ENCODE results near the gene MGAT5. TPM values are rescaled to one million over a fixed set of nuclear protein-coding genes. Genes with fewer than 3 reads are reported as not detected.

Gene MGAT5
- total RNA-seq, 3 donors from 2014 or later (not counting 1 experiment from before 2014, with no cell fraction given), result 39.7 to 58.2 (median 57.0) TPM

- H3K36me3 ChIP-seq (ENCODE audit: control insufficient read depth, insufficient read depth, low read length), result peaks cover 24% of the 10 kb centered on the region
- ATAC-seq (no peak), DNase-seq (no peak)
- H3K4me3 Mint-ChIP-seq, result no peak overlapping the region
- no peak overlapping the region for H3K4me3 ChIP-seq (ENCODE audit: low read length)
- no peaks in the 10 kb centered on the region for H3K4me1 Mint-ChIP-seq
- H3K27me3 Mint-ChIP-seq (ENCODE audit: low read depth in 2 of 2), result no peaks in the 10 kb centered on the region
- H3K27ac Mint-ChIP-seq, result no peak overlapping the region
- H3K36me3 Mint-ChIP-seq, result no peaks in the 10 kb centered on the region
- H3K4me1 ChIP-seq (ENCODE audit: control insufficient read depth, insufficient read depth, low read length), result no peaks in the 10 kb centered on the region
- H3K9me3 ChIP-seq (ENCODE audit: control insufficient read depth, insufficient read depth, low read length), result no peaks in the 10 kb centered on the region
- H3K27me3 ChIP-seq (ENCODE audit: control insufficient read depth, insufficient read depth, low read length), result no peaks in the 10 kb centered on the region
- no peaks in the 10 kb centered on the region for H3K9me3 Mint-ChIP-seq
- H3K27ac ChIP-seq (ENCODE audit: low read length), result no peak overlapping the region
- TF ChIP-seq CTCF (IDR thresholded peaks at IDR 0.05), result no peak
- intact Hi-C loops (cut with micrococcal nuclease), result no loop called here
- 97% methylated on average over 9 of the region's 10 CpGs for WGBS (ENCODE audit: insufficient coverage)
Measured at GRCh38 chr2:134360745-134361487, 107.0 kb downstream of the MGAT5 start.

- H3K4me1 ChIP-seq (ENCODE audit: control insufficient read depth, insufficient read depth, low read length), result no peaks in the 10 kb centered on the region
- no peak overlapping the region for H3K4me3 ChIP-seq (ENCODE audit: low read length)
- ATAC-seq (no peak), DNase-seq (no peak)
- peaks cover 20% of the 10 kb centered on the region for H3K36me3 ChIP-seq (ENCODE audit: control insufficient read depth, insufficient read depth, low read length)
- no peak for TF ChIP-seq CTCF (IDR thresholded peaks at IDR 0.05)
- H3K27me3 ChIP-seq (ENCODE audit: control insufficient read depth, insufficient read depth, low read length), result no peaks in the 10 kb centered on the region
- H3K27ac Mint-ChIP-seq, result no peak overlapping the region
- H3K9me3 Mint-ChIP-seq, result no peaks in the 10 kb centered on the region
- H3K9me3 ChIP-seq (ENCODE audit: control insufficient read depth, insufficient read depth, low read length), result no peaks in the 10 kb centered on the region
- intact Hi-C loops (cut with micrococcal nuclease), result no loop called here
- H3K4me1 Mint-ChIP-seq, result no peaks in the 10 kb centered on the region
- H3K27ac ChIP-seq (ENCODE audit: low read length), result no peak overlapping the region
- no peaks in the 10 kb centered on the region for H3K27me3 Mint-ChIP-seq (ENCODE audit: low read depth in 2 of 2)
- H3K4me3 Mint-ChIP-seq, result no peak overlapping the region
- no peaks in the 10 kb centered on the region for H3K36me3 Mint-ChIP-seq
- 92% methylated on average over 1 of the region's 1 CpG for WGBS (ENCODE audit: insufficient coverage)
Measured at GRCh38 chr2:134361648-134362047, 107.8 kb downstream of the MGAT5 start.

DNA sequence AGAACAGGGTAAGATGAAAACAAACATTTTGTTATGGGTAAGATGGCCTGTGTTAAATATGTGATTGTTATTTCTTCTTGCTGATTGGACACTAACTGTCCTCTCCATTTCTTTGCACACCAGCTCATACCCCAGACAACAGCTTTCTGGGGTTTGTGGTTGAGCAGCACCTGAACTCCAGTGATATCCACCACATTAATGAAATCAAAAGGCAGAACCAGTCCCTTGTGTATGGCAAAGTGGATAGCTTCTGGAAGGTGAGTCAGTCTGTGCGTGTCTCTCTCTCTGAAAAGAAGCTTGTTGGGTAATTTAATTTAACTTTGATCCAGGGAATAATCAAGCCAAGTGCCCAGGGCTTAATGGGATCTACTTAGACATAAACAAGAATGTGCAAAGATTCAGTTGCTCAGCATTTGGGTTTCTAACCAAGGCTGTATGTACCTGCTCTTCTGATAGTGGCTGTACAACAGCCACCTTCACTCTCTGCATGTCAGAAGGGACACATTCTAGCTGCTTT is 108.3 kb downstream of the MGAT5 start:
- no peaks in the 10 kb centered on the region for H3K4me1 Mint-ChIP-seq
- H3K36me3 Mint-ChIP-seq, result no peaks in the 10 kb centered on the region
- Histone ChIP-seq H3K27ac (ENCODE audit: low read length) (no peak overlapping the region), H3K4me3 (ENCODE audit: low read length) (no peak overlapping the region), H3K9me3 (ENCODE audit: control insufficient read depth, insufficient read depth, low read length) (no peaks in the 10 kb centered on the region), H3K36me3 (ENCODE audit: control insufficient read depth, insufficient read depth, low read length) (peaks cover 17% of the 10 kb centered on the region), H3K27me3 (ENCODE audit: control insufficient read depth, insufficient read depth, low read length) (no peaks in the 10 kb centered on the region), H3K4me1 (ENCODE audit: control insufficient read depth, insufficient read depth, low read length) (no peaks in the 10 kb centered on the region)
- intact Hi-C loops (cut with micrococcal nuclease), result no loop called here
- WGBS (ENCODE audit: insufficient coverage), result 100% methylated on average over 1 of the region's 1 CpG
- no peak overlapping the region for H3K27ac Mint-ChIP-seq
- H3K4me3 Mint-ChIP-seq, result no peak overlapping the region
- no peak for TF ChIP-seq CTCF (IDR thresholded peaks at IDR 0.05)
- ATAC-seq (no peak), DNase-seq (no peak)
- H3K9me3 Mint-ChIP-seq, result no peaks in the 10 kb centered on the region
- H3K27me3 Mint-ChIP-seq (ENCODE audit: low read depth in 2 of 2), result no peaks in the 10 kb centered on the region

DNA sequence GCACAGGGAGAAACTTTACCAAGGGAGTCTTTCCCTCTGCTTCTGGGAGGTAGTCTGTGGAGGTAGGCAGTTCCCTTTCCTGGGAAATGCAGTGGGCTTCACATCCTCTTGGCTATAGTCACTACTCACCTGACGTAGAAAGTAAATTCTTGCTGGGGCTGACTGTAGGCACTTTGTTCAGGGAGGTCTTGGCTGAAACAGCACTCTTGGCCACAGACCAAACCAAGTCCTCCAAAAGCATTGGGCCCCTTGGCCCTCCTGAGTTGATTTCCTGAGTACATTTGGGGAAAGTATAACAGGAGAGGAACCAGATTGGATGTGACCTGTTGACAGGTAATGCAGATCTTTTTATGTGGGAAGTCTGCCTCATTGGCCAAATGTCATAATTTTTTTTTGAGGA is 108.9 kb downstream of the MGAT5 start:
- Histone ChIP-seq H3K27me3 (ENCODE audit: control insufficient read depth, insufficient read depth, low read length) (no peaks in the 10 kb centered on the region), H3K4me3 (ENCODE audit: low read length) (no peak overlapping the region), H3K36me3 (ENCODE audit: control insufficient read depth, insufficient read depth, low read length) (peaks cover 16% of the 10 kb centered on the region), H3K27ac (ENCODE audit: low read length) (no peak overlapping the region), H3K9me3 (ENCODE audit: control insufficient read depth, insufficient read depth, low read length) (no peaks in the 10 kb centered on the region), H3K4me1 (ENCODE audit: control insufficient read depth, insufficient read depth, low read length) (peaks cover under 1% of the 10 kb centered on the region)
- ATAC-seq (no peak), DNase-seq (no peak)
- 100% methylated on average over 1 of the region's 1 CpG for WGBS (ENCODE audit: insufficient coverage)
- H3K27me3 Mint-ChIP-seq (ENCODE audit: low read depth in 2 of 2), result no peaks in the 10 kb centered on the region
- no peaks in the 10 kb centered on the region for H3K9me3 Mint-ChIP-seq
- H3K4me3 Mint-ChIP-seq, result no peak overlapping the region
- intact Hi-C loops (cut with micrococcal nuclease), result no loop called here
- H3K27ac Mint-ChIP-seq, result no peak overlapping the region
- no peaks in the 10 kb centered on the region for H3K36me3 Mint-ChIP-seq
- H3K4me1 Mint-ChIP-seq, result peaks cover 0 to 3% of the 10 kb centered on the region in 2 donors
- TF ChIP-seq CTCF (IDR thresholded peaks at IDR 0.05), result no peak
